A549 (cell line): ENCODE measurements around the gene C1QTNF9. TPM values are rescaled to one million over a fixed set of nuclear protein-coding genes. Genes with fewer than 3 reads are reported as not detected.

ENCODE experiments used
- ATAC-seq, 2 experiments: fragments of 200-7000 bp in 1 of 2; fragments of >200 bp in 1 of 2; cut with Nextera tagmentation in 1 of 2; cut with Tn5 transposase in 1 of 2; 3 replicates each; pipeline versions ENCODE4 v1.8.0 to v1.9.1; 2018 to 2020; ENCODE audit warnings: mild to moderate bottlenecking in 1 of 2, moderate library complexity in 1 of 2
- CTCF ChIA-PET: fragments of 300-600 bp; sonication (Branson Sonifier 250); formaldehyde crosslinking; extraction: SDS; loops from one replicate; lab custom pipeline; 2021; ENCODE audit warnings: antibody characterized with exemption, inconsistent platforms; lab: Yijun Ruan, JAX
- POLR2A ChIA-PET: fragments of 350-600 bp; formaldehyde crosslinking; extraction: SDS; loops from one replicate; lab custom pipeline; 2021; ENCODE audit warnings: antibody characterized with exemption, inconsistent platforms; lab: Yijun Ruan, JAX
- DNase-seq, 2 experiments: peaks; one replicate each; pipeline versions ENCODE4 v3.0.0 to v3.0.0-alpha.2; 2011 to 2016; ENCODE audit warnings: low read depth in 1 of 2, low spot score in 1 of 2
- FAIRE-seq: peaks from 2 replicates; lab custom pipeline; 2011; peaks lifted over from hg19 to GRCh38; lab: Jason Lieb, UNC
- H3K27ac ChIP-seq, 2 experiments: fragments of >200 bp; sonication (Bioruptor Twin); formaldehyde crosslinking; 3 replicates each; pipeline ENCODE4 v1.5.1; 2016 to 2017
- H3K4me1 ChIP-seq: fragments of >200 bp; sonication (Bioruptor Twin); formaldehyde crosslinking; 3 replicates; pipeline ENCODE4 v1.6.1; 2016
- H3K4me2 ChIP-seq: fragments of >200 bp; sonication (Bioruptor Twin); formaldehyde crosslinking; 3 replicates; pipeline ENCODE4 v1.6.1; 2016
- H3K4me3 ChIP-seq: fragments of >200 bp; sonication (Bioruptor Twin); formaldehyde crosslinking; 3 replicates; pipeline ENCODE4 v1.5.1; 2016
- H3K9me3 ChIP-seq: fragments of >200 bp; sonication (Bioruptor Twin); formaldehyde crosslinking; 3 replicates; pipeline ENCODE4 v1.6.1; 2016
- BHLHE40 ChIP-seq: IDR thresholded peaks from 2 replicates; pipeline ENCODE4 v1.6.1; 2012; ENCODE audit warnings: low read depth, low read length, inconsistent platforms
- CBX8 ChIP-seq: fragments of 200-600 bp; sonication (generic); IDR thresholded peaks from 2 replicates; pipeline ENCODE4 v1.6.1; 2016
- CEBPB ChIP-seq, 2 experiments: fragments of >200 bp in 1 of 2; sonication (Bioruptor Twin) in 1 of 2; formaldehyde crosslinking in 1 of 2; IDR thresholded peaks; 2 replicates each; pipeline ENCODE4 v1.6.1; 2012 to 2016
- EHMT2 ChIP-seq: fragments of 200-600 bp; sonication (generic); IDR thresholded peaks from 2 replicates; pipeline ENCODE4 v1.6.1; 2016; ENCODE audit warnings: antibody characterized with exemption, low read depth, mild to moderate bottlenecking, moderate library complexity
- EP300 ChIP-seq, 2 experiments: fragments of >200 bp; sonication (Bioruptor Twin); formaldehyde crosslinking; IDR thresholded peaks; 2 replicates in 1 of 2; 3 replicates in 1 of 2; pipeline ENCODE4 v1.6.1; 2016 to 2017
- FOSB ChIP-seq: fragments of 250-450 bp; sonication (Bioruptor Pico); IDR thresholded peaks from 2 replicates; pipeline ENCODE4 v1.5.0; 2020; ENCODE audit warnings: mild to moderate bottlenecking, moderate library complexity
- FOSL2 ChIP-seq, 2 experiments: fragments of 450-650 bp in 1 of 2; fragments of >200 bp in 1 of 2; sonication (Bioruptor Twin) in 1 of 2; formaldehyde crosslinking; IDR thresholded peaks; 2 replicates each; pipeline versions ENCODE4 v1.5.0 to v1.6.1; 2016 to 2020; ENCODE audit warnings: mild to moderate bottlenecking in 1 of 2, moderate library complexity in 1 of 2
- GATA3 ChIP-seq: IDR thresholded peaks from 2 replicates; pipeline ENCODE4 v1.6.1; 2012; ENCODE audit warnings: borderline replicate concordance
- HOXB5 ChIP-seq: fragments of 250-450 bp; sonication (Bioruptor Pico); IDR thresholded peaks from 2 replicates; pipeline ENCODE4 v1.5.0; 2020; ENCODE audit warnings: mild to moderate bottlenecking, moderate library complexity
- JUNB ChIP-seq: fragments of >200 bp; sonication (Bioruptor Twin); formaldehyde crosslinking; IDR thresholded peaks from 2 replicates; pipeline ENCODE4 v1.6.1; 2016
- KDM1A ChIP-seq: fragments of 200-600 bp; sonication (generic); IDR thresholded peaks from 2 replicates; pipeline ENCODE4 v1.6.1; 2016; ENCODE audit warnings: low read depth, mild to moderate bottlenecking
- KDM5A ChIP-seq: fragments of 200-600 bp; sonication (generic); IDR thresholded peaks from 2 replicates; pipeline ENCODE4 v1.6.1; 2016; ENCODE audit warnings: antibody characterized with exemption, mild to moderate bottlenecking
- MAZ ChIP-seq: fragments of 150-350 bp; IDR thresholded peaks from 2 replicates; pipeline ENCODE4 v1.6.1; 2014; ENCODE audit warnings: antibody characterized with exemption, low read depth, low read length, borderline replicate concordance
- MYC ChIP-seq: IDR thresholded peaks from 2 replicates; pipeline ENCODE4 v1.6.1; 2012; ENCODE audit warnings: mild to moderate bottlenecking, inconsistent platforms, low read length, improper control_type of control experiment, borderline replicate concordance
- NPAS2 ChIP-seq: fragments of 250-450 bp; sonication (Bioruptor Pico); IDR thresholded peaks from 2 replicates; pipeline ENCODE4 v1.8.0; 2022; ENCODE audit warnings: mild to moderate bottlenecking, moderate library complexity, borderline replicate concordance
- PHF8 ChIP-seq: fragments of 200-600 bp; sonication (generic); IDR thresholded peaks from 2 replicates; pipeline ENCODE4 v1.6.1; 2016; ENCODE audit warnings: low read depth, mild to moderate bottlenecking, antibody characterized with exemption, moderate library complexity, borderline replicate concordance
- POLR2A ChIP-seq: IDR thresholded peaks from 2 replicates; pipeline ENCODE4 v1.6.1; 2012; ENCODE audit warnings: mild to moderate bottlenecking, low read length
- RAD21 ChIP-seq, 2 experiments: fragments of >200 bp in 1 of 2; sonication (Bioruptor Twin) in 1 of 2; formaldehyde crosslinking in 1 of 2; IDR thresholded peaks in 1 of 2; conservative IDR thresholded peaks in 1 of 2; 2 replicates in 1 of 2; 3 replicates in 1 of 2; pipeline ENCODE4 v1.6.1; 2012 to 2018; ENCODE audit warnings: inconsistent platforms in 1 of 2
- RARB ChIP-seq: fragments of 250-450 bp; sonication (Bioruptor Pico); IDR thresholded peaks from 2 replicates; pipeline ENCODE4 v1.8.0; 2021; ENCODE audit warnings: mild to moderate bottlenecking, moderate library complexity
- RFX5 ChIP-seq: fragments of 450-650 bp; IDR thresholded peaks from 2 replicates; pipeline ENCODE4 v1.7.1; 2014; ENCODE audit warnings: antibody characterized with exemption, mild to moderate bottlenecking, moderate library complexity
- ZC3H11A ChIP-seq: fragments of 450-650 bp; IDR thresholded peaks from 2 replicates; pipeline ENCODE4 v1.6.1; 2014; ENCODE audit warnings: antibody characterized with exemption, mild to moderate bottlenecking
- ZSCAN20 ChIP-seq: fragments of 250-450 bp; sonication (Bioruptor Pico); IDR thresholded peaks from 2 replicates; pipeline ENCODE4 v1.8.0; 2022; ENCODE audit warnings: mild to moderate bottlenecking, moderate library complexity
- WGBS: methylation state at CpG from one replicate; pipeline ENCODE4 v1.1.6; 2017; ENCODE audit errors: missing lambda C conversion rate; 5-methylcytosine and 5-hydroxymethylcytosine counted together
- polyA plus RNA-seq, 4 experiments: library from polyadenylated mRNA; depleted of rRNA in 3 of 4; stranded (reverse); fragments of >200 nt; fragmentation: RNase III in 1 of 4; extraction: RNeasy Plus Mini Kit Qiagen cat#74134 plus additional on column Dnase treatment in 1 of 4; gene quantifications; 2 replicates in 3 of 4; 3 replicates in 1 of 4; pipeline ENCODE4 v1.2.3, GENCODE V29; 2011 to 2017
- TF ChIP-seq, protein P1 (sequence below): fragments of >200 bp; sonication (Bioruptor Twin); formaldehyde crosslinking; IDR thresholded peaks from 3 replicates; pipeline ENCODE4 v1.5.1; 2016
- TF ChIP-seq, protein P2 (sequence below): fragments of 250-450 bp; sonication (Bioruptor Pico); IDR thresholded peaks from 2 replicates; pipeline ENCODE4 v1.5.0; 2020; ENCODE audit warnings: low read depth, mild to moderate bottlenecking, moderate library complexity
- TF ChIP-seq, protein P3 (sequence below): fragments of 450-650 bp; IDR thresholded peaks from 2 replicates; pipeline ENCODE4 v1.6.1; 2014; ENCODE audit warnings: antibody characterized with exemption
- TF ChIP-seq, protein P4 (sequence below): IDR thresholded peaks from 2 replicates; pipeline ENCODE4 v1.6.1; 2012

Gene C1QTNF9
- polyA plus RNA-seq, 2 of the 4 experiments (the other 2 are of a cell fraction): not detected

DNA sequence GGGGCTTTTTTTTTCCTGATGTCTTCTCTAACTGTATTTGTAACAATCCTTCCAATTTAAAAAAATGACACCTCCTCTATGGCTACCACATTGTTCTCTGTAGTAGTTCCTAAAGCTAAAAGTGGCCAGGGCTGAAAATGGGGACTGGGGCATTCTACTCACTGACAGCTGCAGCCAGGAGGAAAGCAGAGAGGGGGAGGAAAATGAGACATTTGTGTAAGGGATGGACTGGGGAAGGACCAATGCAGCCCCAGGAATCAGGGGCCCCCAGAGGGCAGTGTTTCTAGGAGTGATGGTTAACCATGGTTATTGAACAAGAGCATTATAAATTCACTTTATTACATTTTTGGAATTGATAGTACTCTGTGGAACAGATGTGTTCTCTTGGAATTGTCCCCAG is 34.3 kb upstream of the C1QTNF9 start:
- no peak overlapping the region for H3K27ac ChIP-seq
- CTCF ChIA-PET: no interaction called here
- H3K4me1 ChIP-seq: peaks cover 9% of the 10 kb centered on the region; the same call in 2 of the 3 replicates
- no peak for FAIRE-seq
- H3K9me3 ChIP-seq: no peaks in the 10 kb centered on the region
- POLR2A ChIA-PET: no interaction called here
- H3K4me3 ChIP-seq: no peak overlapping the region
- TF ChIP-seq ZC3H11A (no peak), MYC (no peak), POLR2A (no peak), MAZ (no peak), BHLHE40 (no peak), RARB (CRISPR knock-in tag) (no peak), PHF8 (no peak), NPAS2 (CRISPR knock-in tag) (no peak), HOXB5 (CRISPR knock-in tag) (no peak), KDM1A (no peak), RAD21 (conservative IDR thresholded peaks at IDR 0.05 in 1 of 2, IDR thresholded peaks at IDR 0.05 in 1 of 2) (no peak), ZSCAN20 (no peak), CEBPB (IDR thresholded peaks at IDR 0.05) (no peak), RFX5 (no peak)
- TF ChIP-seq, protein P1, sequence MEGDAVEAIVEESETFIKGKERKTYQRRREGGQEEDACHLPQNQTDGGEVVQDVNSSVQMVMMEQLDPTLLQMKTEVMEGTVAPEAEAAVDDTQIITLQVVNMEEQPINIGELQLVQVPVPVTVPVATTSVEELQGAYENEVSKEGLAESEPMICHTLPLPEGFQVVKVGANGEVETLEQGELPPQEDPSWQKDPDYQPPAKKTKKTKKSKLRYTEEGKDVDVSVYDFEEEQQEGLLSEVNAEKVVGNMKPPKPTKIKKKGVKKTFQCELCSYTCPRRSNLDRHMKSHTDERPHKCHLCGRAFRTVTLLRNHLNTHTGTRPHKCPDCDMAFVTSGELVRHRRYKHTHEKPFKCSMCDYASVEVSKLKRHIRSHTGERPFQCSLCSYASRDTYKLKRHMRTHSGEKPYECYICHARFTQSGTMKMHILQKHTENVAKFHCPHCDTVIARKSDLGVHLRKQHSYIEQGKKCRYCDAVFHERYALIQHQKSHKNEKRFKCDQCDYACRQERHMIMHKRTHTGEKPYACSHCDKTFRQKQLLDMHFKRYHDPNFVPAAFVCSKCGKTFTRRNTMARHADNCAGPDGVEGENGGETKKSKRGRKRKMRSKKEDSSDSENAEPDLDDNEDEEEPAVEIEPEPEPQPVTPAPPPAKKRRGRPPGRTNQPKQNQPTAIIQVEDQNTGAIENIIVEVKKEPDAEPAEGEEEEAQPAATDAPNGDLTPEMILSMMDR: no peak
- no peak overlapping the region for H3K4me2 ChIP-seq
- DNase-seq: no peak
- no peak for ATAC-seq

DNA sequence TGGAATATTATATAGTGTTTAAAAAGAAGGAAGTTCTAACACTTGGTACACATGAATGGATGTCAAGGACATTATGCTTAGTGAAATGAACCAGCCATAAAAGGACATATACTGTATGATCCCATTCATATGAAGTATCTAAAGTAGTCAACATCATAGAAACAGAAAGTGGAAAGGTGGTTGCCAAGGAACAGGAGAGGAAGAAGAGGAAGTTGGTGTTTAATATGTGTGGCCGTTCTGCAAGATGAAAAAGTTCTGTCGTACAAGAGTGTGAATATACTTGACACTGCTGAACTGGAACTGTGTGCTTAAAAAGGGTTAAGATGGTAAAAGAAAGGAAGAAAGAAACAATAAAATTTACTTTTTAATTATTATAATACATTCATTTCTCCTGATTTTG is 33.1 kb upstream of the C1QTNF9 start:
- FAIRE-seq: no peak
- Histone ChIP-seq H3K4me2 (no peak overlapping the region), H3K4me1 (no peaks in the 10 kb centered on the region)
- TF ChIP-seq PHF8: no peak
- TF ChIP-seq EHMT2: no peak
- TF ChIP-seq ZC3H11A: no peak
- TF ChIP-seq GATA3: no peak
- TF ChIP-seq, protein P2, sequence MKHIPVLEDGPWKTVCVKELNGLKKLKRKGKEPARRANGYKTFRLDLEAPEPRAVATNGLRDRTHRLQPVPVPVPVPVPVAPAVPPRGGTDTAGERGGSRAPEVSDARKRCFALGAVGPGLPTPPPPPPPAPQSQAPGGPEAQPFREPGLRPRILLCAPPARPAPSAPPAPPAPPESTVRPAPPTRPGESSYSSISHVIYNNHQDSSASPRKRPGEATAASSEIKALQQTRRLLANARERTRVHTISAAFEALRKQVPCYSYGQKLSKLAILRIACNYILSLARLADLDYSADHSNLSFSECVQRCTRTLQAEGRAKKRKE: no peak
- no peak for TF ChIP-seq JUNB
- TF ChIP-seq KDM5A: no peak
- no peak for TF ChIP-seq EP300 (IDR thresholded peaks at IDR 0.05)
- TF ChIP-seq, protein P3, sequence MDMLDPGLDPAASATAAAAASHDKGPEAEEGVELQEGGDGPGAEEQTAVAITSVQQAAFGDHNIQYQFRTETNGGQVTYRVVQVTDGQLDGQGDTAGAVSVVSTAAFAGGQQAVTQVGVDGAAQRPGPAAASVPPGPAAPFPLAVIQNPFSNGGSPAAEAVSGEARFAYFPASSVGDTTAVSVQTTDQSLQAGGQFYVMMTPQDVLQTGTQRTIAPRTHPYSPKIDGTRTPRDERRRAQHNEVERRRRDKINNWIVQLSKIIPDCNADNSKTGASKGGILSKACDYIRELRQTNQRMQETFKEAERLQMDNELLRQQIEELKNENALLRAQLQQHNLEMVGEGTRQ: no peak
- no peak for TF ChIP-seq ZSCAN20
- no peak for TF ChIP-seq FOSB (CRISPR knock-in tag)
- TF ChIP-seq, protein P4, sequence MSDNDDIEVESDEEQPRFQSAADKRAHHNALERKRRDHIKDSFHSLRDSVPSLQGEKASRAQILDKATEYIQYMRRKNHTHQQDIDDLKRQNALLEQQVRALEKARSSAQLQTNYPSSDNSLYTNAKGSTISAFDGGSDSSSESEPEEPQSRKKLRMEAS: no peak
- no peak for TF ChIP-seq CBX8
- TF ChIP-seq FOSL2 (IDR thresholded peaks at IDR 0.05): no peak
- TF ChIP-seq FOSL2 (CRISPR knock-in tag; IDR thresholded peaks at IDR 0.05): no peak
- no peak for TF ChIP-seq HOXB5 (CRISPR knock-in tag)
- TF ChIP-seq, protein P1: no peak
- TF ChIP-seq, all 56 proteins: peak for 0
- Histone ChIP-seq H3K9me3 (no peaks in the 10 kb centered on the region), H3K27ac (no peak overlapping the region), H3K4me3 (no peak overlapping the region)
- ChIA-PET POLR2A (no interaction called here), CTCF (no interaction called here)
- DNase-seq: no peak
- ATAC-seq: no peak
- WGBS: 96% methylated on average over 2 of the region's 2 CpGs
